BJ (cell line): ENCODE measurements around the gene VSTM2L. TPM values are rescaled to one million over a fixed set of nuclear protein-coding genes. Genes with fewer than 3 reads are reported as not detected.

ENCODE experiments used
- CTCF ChIA-PET: fragments of 350-600 bp; formaldehyde crosslinking; extraction: SDS; loops from one replicate; lab custom pipeline; 2021; ENCODE audit warnings: antibody characterized with exemption, inconsistent platforms; lab: Yijun Ruan, JAX
- POLR2A ChIA-PET: fragments of 300-600 bp; sonication (Branson Sonifier 250); formaldehyde crosslinking; extraction: SDS; loops from one replicate; lab custom pipeline; 2021; ENCODE audit warnings: antibody characterized with exemption; lab: Charles Lee
- DNase-seq: peaks from one replicate; pipeline ENCODE4 v3.0.0-alpha.2; 2011; ENCODE audit warnings: low read depth
- H3K27me3 ChIP-seq: 2 replicates; pipeline ENCODE4 v1.6.0; 2011; ENCODE audit warnings: low read length; ENCODE audit not compliant: control insufficient read depth, insufficient read depth
- H3K36me3 ChIP-seq: 2 replicates; pipeline ENCODE4 v1.5.1; 2011; ENCODE audit warnings: low read length; ENCODE audit not compliant: control insufficient read depth, insufficient read depth
- H3K4me3 ChIP-seq: 2 replicates; pipeline ENCODE4 v1.5.1; 2011; ENCODE audit warnings: low read depth, mild to moderate bottlenecking, control low read depth, low read length
- polyA plus RNA-seq: library from polyadenylated mRNA; depleted of rRNA; stranded (reverse); fragments of >200 nt; gene quantifications from 2 replicates; pipeline ENCODE4 v1.2.3, GENCODE V29; 2011
- TF ChIP-seq, protein P1 (sequence below): IDR thresholded peaks from 2 replicates; pipeline ENCODE4 v1.5.1; 2011; ENCODE audit warnings: low read depth, mild to moderate bottlenecking, control low read depth, inconsistent platforms, low read length, moderate library complexity; ENCODE audit not compliant: insufficient read depth

The VSTM2L gene
- polyA plus RNA-seq, 1 experiment = 1.2 TPM

DNA sequence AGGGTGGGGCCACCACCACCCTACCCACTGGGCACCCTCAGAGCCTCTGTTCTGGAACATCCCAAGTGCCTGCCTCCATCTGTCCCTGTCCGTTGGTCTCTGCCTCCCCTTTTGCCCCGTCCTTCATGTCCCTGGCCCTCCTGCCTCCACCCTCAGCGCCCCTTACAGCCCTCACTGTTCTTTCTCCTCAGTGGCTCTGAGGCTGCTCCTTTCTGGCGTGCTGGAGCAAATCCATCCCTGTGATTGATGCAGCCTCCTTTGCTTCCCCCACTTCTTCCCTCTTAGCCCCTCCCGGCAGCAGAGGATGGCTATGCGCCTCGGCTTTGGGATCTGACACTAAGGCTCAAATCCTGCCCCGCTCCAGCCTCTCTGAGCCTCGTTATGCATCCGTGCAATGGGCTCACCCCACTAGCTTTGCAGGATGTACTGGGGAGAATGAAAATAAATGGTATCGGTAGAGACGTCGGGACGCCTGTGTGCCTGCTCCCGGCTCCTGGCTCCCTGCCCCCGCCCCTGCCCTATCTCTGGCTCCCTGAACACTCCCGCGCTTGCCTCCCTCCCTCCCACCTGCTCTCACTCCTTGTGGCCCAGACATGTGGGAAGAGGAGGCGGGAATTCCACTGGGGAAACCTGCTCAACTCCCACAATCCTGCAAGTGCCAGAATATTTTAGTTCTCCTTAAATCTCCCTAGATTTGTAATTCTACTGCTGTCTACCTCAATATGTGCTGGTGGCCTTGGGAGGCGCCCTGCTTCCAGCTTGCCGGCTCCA lies 13.1 kb downstream of the VSTM2L start:
- Histone ChIP-seq H3K36me3 (no peaks in the 10 kb centered on the region), H3K4me3 (no peak overlapping the region), H3K27me3 (peaks cover 66% of the 10 kb centered on the region)
- TF ChIP-seq, protein P1, sequence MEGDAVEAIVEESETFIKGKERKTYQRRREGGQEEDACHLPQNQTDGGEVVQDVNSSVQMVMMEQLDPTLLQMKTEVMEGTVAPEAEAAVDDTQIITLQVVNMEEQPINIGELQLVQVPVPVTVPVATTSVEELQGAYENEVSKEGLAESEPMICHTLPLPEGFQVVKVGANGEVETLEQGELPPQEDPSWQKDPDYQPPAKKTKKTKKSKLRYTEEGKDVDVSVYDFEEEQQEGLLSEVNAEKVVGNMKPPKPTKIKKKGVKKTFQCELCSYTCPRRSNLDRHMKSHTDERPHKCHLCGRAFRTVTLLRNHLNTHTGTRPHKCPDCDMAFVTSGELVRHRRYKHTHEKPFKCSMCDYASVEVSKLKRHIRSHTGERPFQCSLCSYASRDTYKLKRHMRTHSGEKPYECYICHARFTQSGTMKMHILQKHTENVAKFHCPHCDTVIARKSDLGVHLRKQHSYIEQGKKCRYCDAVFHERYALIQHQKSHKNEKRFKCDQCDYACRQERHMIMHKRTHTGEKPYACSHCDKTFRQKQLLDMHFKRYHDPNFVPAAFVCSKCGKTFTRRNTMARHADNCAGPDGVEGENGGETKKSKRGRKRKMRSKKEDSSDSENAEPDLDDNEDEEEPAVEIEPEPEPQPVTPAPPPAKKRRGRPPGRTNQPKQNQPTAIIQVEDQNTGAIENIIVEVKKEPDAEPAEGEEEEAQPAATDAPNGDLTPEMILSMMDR = no peak
- DNase-seq = no peak
- POLR2A ChIA-PET = no interaction called here
- CTCF ChIA-PET = no interaction called here

DNA sequence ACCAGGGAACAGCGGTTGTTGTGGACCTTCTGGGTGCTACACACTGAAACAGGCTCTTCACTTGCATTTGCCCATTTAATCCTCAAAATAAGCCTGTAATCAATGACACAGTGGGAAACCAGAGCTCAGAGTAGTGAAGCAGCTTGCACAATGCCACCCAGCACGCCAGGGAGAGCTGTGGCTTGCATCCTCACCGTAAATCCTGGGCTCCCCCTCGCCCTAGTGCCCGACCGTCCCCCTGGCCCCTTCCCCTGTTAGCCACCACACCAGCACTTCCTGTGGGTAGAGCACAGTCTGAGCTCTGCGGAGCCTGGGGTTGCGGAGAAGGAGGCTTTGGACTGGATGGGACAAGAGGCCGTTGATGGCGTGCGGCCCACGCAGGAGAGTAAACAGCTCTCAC lies 14.5 kb downstream of the VSTM2L start:
- Histone ChIP-seq H3K4me3 (no peak overlapping the region), H3K36me3 (no peaks in the 10 kb centered on the region), H3K27me3 (peaks cover 54% of the 10 kb centered on the region)
- no peak for DNase-seq
- ChIA-PET CTCF (interaction anchor here (0.7 to 1.2 kb wide), 2 partner anchors 14 to 17 kb away, joined by 3 read pairs; no protein-coding TSS in a partner anchor), POLR2A (no interaction called here)
- TF ChIP-seq, protein P1 = no peak

DNA sequence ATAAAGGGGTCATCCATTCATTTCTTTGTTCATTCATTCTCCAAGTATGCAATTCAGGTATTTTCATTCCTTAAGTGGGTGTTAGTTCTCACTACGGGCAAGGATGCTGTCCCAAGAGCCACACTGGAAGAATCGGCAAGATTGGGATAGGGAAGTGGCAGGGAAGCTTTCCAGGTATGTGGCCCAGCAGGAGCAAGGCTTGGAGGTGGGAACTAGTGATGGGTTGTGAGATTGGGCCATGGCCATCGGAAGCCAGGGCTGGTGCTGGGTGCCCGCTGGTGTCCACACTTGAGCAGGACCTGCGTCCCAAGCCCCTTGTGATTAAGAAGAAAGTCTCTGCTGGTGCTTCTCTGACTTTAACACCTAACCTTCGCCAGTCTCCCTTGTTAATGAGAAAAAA lies 15.1 kb downstream of the VSTM2L start:
- Histone ChIP-seq H3K36me3 (no peaks in the 10 kb centered on the region), H3K27me3 (peaks cover 53% of the 10 kb centered on the region), H3K4me3 (no peak overlapping the region)
- ChIA-PET CTCF (interaction anchor here (0.7 to 1.2 kb wide), 2 partner anchors 13 to 17 kb away, joined by 3 read pairs; no protein-coding TSS in a partner anchor), POLR2A (no interaction called here)
- TF ChIP-seq, protein P1 = no peak
- no peak for DNase-seq

DNA sequence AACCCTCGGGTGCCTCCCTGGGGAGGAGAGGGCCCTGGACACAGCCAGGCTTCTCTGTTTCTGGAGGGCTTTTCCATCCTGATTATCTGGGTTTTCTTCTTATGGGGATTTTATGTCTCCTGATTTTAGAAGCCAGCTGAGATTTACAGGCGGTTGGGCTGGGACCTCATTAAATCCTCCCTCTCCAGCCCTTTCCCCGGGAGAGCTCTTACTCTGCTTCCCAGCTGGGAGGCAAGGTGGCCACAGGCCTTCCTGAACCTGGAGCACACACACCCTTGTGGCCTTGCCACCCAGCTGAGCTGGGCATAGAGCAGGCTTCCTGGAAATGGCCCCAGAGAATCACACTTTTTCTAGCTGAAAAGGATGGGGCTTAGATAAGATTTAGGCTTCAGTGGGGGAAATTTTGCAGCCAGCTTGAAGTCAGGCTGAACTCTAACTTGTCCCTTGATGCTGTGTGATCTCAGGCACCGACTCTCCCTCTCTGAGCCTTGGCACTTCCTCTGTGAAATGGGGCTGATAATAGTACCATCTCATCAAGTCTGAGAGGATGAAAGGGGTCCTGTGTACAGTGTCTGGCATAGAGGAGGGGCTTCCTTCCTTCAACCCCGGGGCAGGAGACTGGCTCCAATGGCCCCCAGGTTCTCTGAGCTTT lies 16.6 kb downstream of the VSTM2L start:
- no peaks in the 10 kb centered on the region for H3K36me3 ChIP-seq
- TF ChIP-seq, protein P1 = no peak
- ChIA-PET POLR2A (no interaction called here), CTCF (interaction anchor here (1.7 kb wide), 1 partner anchor 355 kb away, joined by 3 read pairs; no protein-coding TSS in a partner anchor)
- peaks cover 43% of the 10 kb centered on the region for H3K27me3 ChIP-seq
- no peak overlapping the region for H3K4me3 ChIP-seq
- no peak for DNase-seq

DNA sequence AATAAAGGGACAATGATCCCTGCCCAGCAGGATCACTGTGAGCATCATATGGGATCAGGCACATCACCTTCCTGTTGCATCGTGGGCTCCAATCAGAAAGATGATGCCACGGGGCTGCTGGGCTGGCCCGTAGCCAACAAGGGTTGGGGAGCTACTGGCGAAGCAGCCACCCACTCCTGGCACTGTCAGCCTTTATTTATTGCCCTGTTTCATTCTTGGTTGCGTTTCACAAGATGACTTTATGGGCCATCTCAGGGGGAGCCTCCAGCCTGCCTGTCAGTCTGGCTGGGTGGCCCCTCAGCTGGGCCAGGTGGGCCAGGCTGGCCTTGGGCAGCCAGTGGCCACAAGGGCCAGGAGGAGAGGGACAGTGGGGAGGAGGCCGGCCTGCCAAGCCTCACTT lies 17.3 kb downstream of the VSTM2L start:
- CTCF ChIA-PET = interaction anchor here (1.7 kb wide), 1 partner anchor 356 kb away, joined by 3 read pairs; no protein-coding TSS in a partner anchor
- H3K4me3 ChIP-seq = no peak overlapping the region
- TF ChIP-seq, protein P1 = no peak
- no peaks in the 10 kb centered on the region for H3K36me3 ChIP-seq
- no peak for DNase-seq
- H3K27me3 ChIP-seq = peaks cover 41% of the 10 kb centered on the region
- POLR2A ChIA-PET = no interaction called here
